Esophagus muscularis mucosa (tissue), 4 donors: ENCODE results near the gene GRID2.

Experiments
- EP300 ChIP-seq: sonication (generic); formaldehyde crosslinking; IDR thresholded peaks from one replicate; pipeline ENCODE4 v1.6.1; 2017; ENCODE audit warnings: antibody characterized with exemption
- POLR2A ChIP-seq: fragments of 450-650 bp; IDR thresholded peaks from one replicate; pipeline ENCODE4 v1.6.1; 2017; ENCODE audit warnings: antibody characterized with exemption, moderate library complexity, mild to moderate bottlenecking, low read depth
- POLR2AphosphoS5 ChIP-seq, 2 donors: sonication (generic); formaldehyde crosslinking; IDR thresholded peaks; one replicate each; pipeline ENCODE4 v1.6.1; 2017; ENCODE audit warnings: antibody characterized with exemption in 2 of 2
- TF ChIP-seq, protein P1 (sequence below), 3 experiments: fragments of 200-600 bp in 2 of 3; fragments of 450-650 bp in 1 of 3; sonication (generic) in 2 of 3; IDR thresholded peaks; one replicate each; pipeline ENCODE4 v1.5.1; 2017 to 2019; ENCODE audit warnings: antibody characterized with exemption in 3 of 3, mild to moderate bottlenecking in 2 of 3, moderate library complexity in 1 of 3

DNA sequence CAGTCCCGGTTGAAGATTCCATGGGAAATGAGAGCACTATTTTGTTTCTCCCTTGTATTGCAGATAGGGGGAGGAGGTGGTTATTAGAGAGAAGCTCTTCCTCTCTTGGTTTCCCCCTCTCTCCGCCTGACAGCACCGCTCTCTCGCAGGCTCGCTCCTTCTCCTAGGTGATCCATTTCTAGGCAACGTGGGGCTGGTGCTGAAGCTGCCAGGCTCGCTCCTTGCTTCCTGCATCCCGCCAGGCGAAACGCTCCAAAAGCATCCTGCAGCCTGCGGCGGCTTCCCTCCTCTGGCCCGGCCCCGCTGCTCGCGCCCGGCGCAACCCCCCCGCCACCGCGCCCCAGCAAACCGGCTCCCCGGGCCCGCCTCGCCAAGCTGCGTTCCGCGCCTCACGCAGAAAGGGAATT, at the start of gene GRID2:
- no peak for TF ChIP-seq POLR2A
- TF ChIP-seq, protein P1, sequence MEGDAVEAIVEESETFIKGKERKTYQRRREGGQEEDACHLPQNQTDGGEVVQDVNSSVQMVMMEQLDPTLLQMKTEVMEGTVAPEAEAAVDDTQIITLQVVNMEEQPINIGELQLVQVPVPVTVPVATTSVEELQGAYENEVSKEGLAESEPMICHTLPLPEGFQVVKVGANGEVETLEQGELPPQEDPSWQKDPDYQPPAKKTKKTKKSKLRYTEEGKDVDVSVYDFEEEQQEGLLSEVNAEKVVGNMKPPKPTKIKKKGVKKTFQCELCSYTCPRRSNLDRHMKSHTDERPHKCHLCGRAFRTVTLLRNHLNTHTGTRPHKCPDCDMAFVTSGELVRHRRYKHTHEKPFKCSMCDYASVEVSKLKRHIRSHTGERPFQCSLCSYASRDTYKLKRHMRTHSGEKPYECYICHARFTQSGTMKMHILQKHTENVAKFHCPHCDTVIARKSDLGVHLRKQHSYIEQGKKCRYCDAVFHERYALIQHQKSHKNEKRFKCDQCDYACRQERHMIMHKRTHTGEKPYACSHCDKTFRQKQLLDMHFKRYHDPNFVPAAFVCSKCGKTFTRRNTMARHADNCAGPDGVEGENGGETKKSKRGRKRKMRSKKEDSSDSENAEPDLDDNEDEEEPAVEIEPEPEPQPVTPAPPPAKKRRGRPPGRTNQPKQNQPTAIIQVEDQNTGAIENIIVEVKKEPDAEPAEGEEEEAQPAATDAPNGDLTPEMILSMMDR (IDR thresholded peaks at IDR 0.05) = no peak
- TF ChIP-seq EP300 = no peak
- no peak for TF ChIP-seq POLR2AphosphoS5 (IDR thresholded peaks at IDR 0.05)
